ENCODE measurements around the gene TRIM31.

DNA sequence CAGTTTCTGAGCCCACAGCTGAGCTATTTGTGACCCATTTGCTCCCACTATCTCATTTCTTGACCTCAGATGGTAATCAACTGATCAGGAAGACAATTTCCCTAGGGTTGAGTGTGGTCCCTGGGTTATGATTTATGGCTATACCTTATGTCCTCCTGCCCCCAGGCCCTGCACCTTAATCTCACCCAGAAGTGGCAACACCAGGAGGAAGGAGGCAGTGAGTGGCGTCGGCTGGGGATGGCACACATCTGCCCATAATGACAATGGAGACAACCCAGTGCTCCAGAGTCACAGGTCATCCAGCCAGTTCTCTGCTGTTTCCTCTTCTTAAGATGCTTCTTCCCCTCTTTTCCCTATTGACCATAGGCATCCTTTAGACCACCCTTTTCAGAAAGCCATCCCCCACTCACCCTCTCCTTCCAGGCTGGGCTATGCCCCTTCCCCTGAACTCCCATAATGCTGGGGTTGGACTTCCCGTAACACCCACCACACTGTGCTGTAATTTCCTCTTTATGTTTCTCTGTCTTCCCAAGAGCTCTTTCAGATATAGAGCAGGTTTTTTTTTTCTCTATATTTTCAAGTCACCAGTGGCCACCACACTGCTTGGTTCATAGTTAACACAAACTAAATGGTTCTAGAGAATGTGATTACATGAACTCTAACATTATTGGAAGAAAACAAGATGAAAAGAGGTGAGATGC lies 40.2 kb upstream of the TRIM31 start:
- TF ChIP-seq, protein P1, sequence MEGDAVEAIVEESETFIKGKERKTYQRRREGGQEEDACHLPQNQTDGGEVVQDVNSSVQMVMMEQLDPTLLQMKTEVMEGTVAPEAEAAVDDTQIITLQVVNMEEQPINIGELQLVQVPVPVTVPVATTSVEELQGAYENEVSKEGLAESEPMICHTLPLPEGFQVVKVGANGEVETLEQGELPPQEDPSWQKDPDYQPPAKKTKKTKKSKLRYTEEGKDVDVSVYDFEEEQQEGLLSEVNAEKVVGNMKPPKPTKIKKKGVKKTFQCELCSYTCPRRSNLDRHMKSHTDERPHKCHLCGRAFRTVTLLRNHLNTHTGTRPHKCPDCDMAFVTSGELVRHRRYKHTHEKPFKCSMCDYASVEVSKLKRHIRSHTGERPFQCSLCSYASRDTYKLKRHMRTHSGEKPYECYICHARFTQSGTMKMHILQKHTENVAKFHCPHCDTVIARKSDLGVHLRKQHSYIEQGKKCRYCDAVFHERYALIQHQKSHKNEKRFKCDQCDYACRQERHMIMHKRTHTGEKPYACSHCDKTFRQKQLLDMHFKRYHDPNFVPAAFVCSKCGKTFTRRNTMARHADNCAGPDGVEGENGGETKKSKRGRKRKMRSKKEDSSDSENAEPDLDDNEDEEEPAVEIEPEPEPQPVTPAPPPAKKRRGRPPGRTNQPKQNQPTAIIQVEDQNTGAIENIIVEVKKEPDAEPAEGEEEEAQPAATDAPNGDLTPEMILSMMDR (IDR thresholded peaks at IDR 0.05; ENCODE audit: poor library complexity, severe bottlenecking), result no peak
- TF ChIP-seq SMC3 (conservative IDR thresholded peaks at IDR 0.05; ENCODE audit: poor library complexity), result no peak
- TF ChIP-seq, protein P2, sequence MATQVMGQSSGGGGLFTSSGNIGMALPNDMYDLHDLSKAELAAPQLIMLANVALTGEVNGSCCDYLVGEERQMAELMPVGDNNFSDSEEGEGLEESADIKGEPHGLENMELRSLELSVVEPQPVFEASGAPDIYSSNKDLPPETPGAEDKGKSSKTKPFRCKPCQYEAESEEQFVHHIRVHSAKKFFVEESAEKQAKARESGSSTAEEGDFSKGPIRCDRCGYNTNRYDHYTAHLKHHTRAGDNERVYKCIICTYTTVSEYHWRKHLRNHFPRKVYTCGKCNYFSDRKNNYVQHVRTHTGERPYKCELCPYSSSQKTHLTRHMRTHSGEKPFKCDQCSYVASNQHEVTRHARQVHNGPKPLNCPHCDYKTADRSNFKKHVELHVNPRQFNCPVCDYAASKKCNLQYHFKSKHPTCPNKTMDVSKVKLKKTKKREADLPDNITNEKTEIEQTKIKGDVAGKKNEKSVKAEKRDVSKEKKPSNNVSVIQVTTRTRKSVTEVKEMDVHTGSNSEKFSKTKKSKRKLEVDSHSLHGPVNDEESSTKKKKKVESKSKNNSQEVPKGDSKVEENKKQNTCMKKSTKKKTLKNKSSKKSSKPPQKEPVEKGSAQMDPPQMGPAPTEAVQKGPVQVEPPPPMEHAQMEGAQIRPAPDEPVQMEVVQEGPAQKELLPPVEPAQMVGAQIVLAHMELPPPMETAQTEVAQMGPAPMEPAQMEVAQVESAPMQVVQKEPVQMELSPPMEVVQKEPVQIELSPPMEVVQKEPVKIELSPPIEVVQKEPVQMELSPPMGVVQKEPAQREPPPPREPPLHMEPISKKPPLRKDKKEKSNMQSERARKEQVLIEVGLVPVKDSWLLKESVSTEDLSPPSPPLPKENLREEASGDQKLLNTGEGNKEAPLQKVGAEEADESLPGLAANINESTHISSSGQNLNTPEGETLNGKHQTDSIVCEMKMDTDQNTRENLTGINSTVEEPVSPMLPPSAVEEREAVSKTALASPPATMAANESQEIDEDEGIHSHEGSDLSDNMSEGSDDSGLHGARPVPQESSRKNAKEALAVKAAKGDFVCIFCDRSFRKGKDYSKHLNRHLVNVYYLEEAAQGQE (IDR thresholded peaks at IDR 0.05; ENCODE audit: borderline replicate concordance), result no peak
- TF ChIP-seq RAD21 (conservative IDR thresholded peaks at IDR 0.05), result no peak
- no peak for TF ChIP-seq EP300 (conservative IDR thresholded peaks at IDR 0.05; ENCODE audit: poor library complexity, severe bottlenecking)

Data from neural cell (in vitro differentiated cells).